H54 (cell line): Measurements from ENCODE around the gene PNMA8C.
"Not testable (repeated sequence)": the region's sequence is repeated elsewhere in the genome, so short reads cannot be mapped to it uniquely, and the experiment has no call there.

Experiments used
- DNase-seq: peaks from one replicate; pipeline ENCODE4 v3.0.0; 2011; ENCODE audit warnings: low spot score, mixed read lengths; ENCODE audit not compliant: insufficient read length
- FAIRE-seq: peaks from 3 replicates; lab custom pipeline; 2011; peaks lifted over from hg19 to GRCh38; lab: Jason Lieb, UNC
- POLR2A ChIP-seq: IDR thresholded peaks from 2 replicates; pipeline ENCODE4 v1.6.1; 2011; ENCODE audit warnings: low read depth, mild to moderate bottlenecking, low read length

The PNMA8C gene

DNA sequence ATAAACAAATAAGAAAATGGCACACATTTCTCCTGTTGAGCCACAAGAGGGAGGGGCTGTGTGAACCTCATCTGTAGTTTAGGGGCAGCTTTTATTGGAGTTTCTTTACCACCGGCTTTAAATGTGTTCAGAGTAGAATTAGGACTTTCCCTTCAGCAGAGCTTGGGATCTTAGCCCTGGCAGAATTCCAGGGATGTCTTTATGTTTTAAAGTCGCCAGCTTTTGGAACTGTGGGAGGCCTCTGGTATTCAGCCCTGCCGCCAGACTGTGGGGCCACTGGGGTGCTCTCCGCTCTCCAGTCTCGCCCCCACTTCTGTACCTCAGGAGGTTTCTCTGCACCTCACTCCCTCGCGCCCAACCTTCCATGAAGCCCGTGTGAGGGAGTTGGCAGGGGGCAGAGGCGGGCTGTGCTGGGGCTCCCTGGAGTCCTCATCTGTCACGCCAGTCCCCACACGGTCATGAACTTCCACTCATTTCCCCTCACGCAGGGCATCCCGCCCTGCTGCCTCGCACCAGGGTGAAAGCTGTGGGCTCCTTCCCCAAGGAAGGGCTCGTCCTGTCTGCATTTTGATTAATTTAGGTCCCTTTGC, 46.9 kb downstream of the PNMA8C start:
- TF ChIP-seq POLR2A = no peak
- FAIRE-seq (no peak), DNase-seq (no peak)

GRCh38 chr19:46381346-46381745, 47.4 kb downstream of the PNMA8C start:
- FAIRE-seq = no peak
- DNase-seq = no peak
- TF ChIP-seq POLR2A = no peak

GRCh38 chr19:46380690-46381089, 48.0 kb downstream of the PNMA8C start:
- no peak for DNase-seq
- FAIRE-seq = no peak
- no peak for TF ChIP-seq POLR2A

DNA sequence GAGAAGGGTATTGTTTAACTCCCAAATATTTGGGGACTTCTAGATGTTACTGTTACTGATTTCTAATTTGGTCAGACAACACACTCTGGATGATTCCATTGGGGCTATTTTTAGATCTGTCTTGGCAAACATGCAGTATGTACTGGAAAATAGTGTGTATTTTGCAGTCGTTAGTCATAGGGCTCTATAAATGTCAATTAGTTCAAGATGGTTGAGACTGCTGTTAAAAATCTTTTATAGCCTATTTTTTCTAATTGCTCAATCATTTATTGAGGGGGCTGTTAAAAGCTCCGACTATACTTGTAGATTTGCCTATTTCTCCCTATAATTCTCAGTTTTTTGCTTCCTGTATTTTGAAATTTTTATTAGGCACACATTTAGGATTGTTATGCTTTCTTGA, 50.5 kb downstream of the PNMA8C start:
- DNase-seq (no peak), FAIRE-seq (no peak)
- TF ChIP-seq POLR2A = no peak

GRCh38 chr19:46376241-46377153, 52.2 kb downstream of the PNMA8C start:
- FAIRE-seq (no peak), DNase-seq (no peak)
- no peak for TF ChIP-seq POLR2A

- not testable (repeated sequence) for FAIRE-seq, DNase-seq
Measured at GRCh38 chr19:46375476-46376067, 53.2 kb downstream of the PNMA8C start.
